ENCODE measurements around the gene MAPK6.
"Not testable (repeated sequence)": the region's sequence is repeated elsewhere in the genome, so short reads cannot be mapped to it uniquely, and the experiment has no call there.

MAPK6 gene

GRCh38 chr15:52080031-52080430, 61.0 kb downstream of the MAPK6 start:
- DNase-seq (ENCODE audit: low read depth in 2 of 2): no peak

GRCh38 chr15:52080706-52081392, 61.8 kb downstream of the MAPK6 start:
- no peak for DNase-seq (ENCODE audit: low read depth in 2 of 2)

- DNase-seq (ENCODE audit: low read depth in 2 of 2): peak in 1 of 2 experiments; percentile 27
Observed at GRCh38 chr15:52082197-52083036, 63.4 kb downstream of the MAPK6 start.

GRCh38 chr15:52083037-52083359, 64.0 kb downstream of the MAPK6 start:
- not testable (repeated sequence) for DNase-seq (ENCODE audit: low read depth in 2 of 2)

- no peak for DNase-seq (ENCODE audit: low read depth in 2 of 2)
Observed at GRCh38 chr15:52083603-52084002, 64.6 kb downstream of the MAPK6 start.

- DNase-seq (ENCODE audit: low read depth in 2 of 2): no peak
Observed at GRCh38 chr15:52085299-52085698, 66.3 kb downstream of the MAPK6 start.

- no peak for DNase-seq (ENCODE audit: low read depth in 2 of 2)
Observed at GRCh38 chr15:52086011-52086786, 67.2 kb downstream of the MAPK6 start.

GRCh38 chr15:52090193-52090592, 71.2 kb downstream of the MAPK6 start:
- no peak for DNase-seq (ENCODE audit: low read depth in 2 of 2)

GRCh38 chr15:52093167-52093538, 74.1 kb downstream of the MAPK6 start:
- no peak for DNase-seq (ENCODE audit: low read depth in 2 of 2)

- DNase-seq (ENCODE audit: low read depth in 2 of 2): peak; percentile 80 to 81
Observed at GRCh38 chr15:52093539-52094510, 74.8 kb downstream of the MAPK6 start.

GRCh38 chr15:52094811-52095584, 76.0 kb downstream of the MAPK6 start:
- DNase-seq (ENCODE audit: low read depth in 2 of 2): no peak

- DNase-seq (ENCODE audit: low read depth in 2 of 2): peak; percentile 93
Observed at GRCh38 chr15:52095597-52096262, 76.7 kb downstream of the MAPK6 start.

GRCh38 chr15:52096536-52096935, 77.5 kb downstream of the MAPK6 start:
- not testable (repeated sequence) for DNase-seq (ENCODE audit: low read depth in 2 of 2)

GRCh38 chr15:52097180-52097579, 78.2 kb downstream of the MAPK6 start:
- DNase-seq (ENCODE audit: low read depth in 2 of 2): no peak

- no peak for DNase-seq (ENCODE audit: low read depth in 2 of 2)
Observed at GRCh38 chr15:52098323-52098722, 79.3 kb downstream of the MAPK6 start.

GRCh38 chr15:52099651-52100272, 80.7 kb downstream of the MAPK6 start:
- no peak for DNase-seq (ENCODE audit: low read depth in 2 of 2)

- DNase-seq (ENCODE audit: low read depth in 2 of 2): peak; percentile 67 to 76
Observed at GRCh38 chr15:52100807-52101442, 81.9 kb downstream of the MAPK6 start.

- no peak for DNase-seq (ENCODE audit: low read depth in 2 of 2)
Observed at GRCh38 chr15:52101542-52102323, 82.7 kb downstream of the MAPK6 start.

Data from fibroblast of skin of left quadriceps (primary cell).